ENCODE data around the gene GAB1. TPM values are rescaled to one million over a fixed set of nuclear protein-coding genes. Genes with fewer than 3 reads are reported as not detected.

Gene GAB1
- total RNA-seq, 6 donors from 2014 or later: 47.1 to 77.6 (median 56.9) TPM

- no peak for TF ChIP-seq POLR2A (IDR thresholded peaks at IDR 0.05)
- TF ChIP-seq, protein P1, sequence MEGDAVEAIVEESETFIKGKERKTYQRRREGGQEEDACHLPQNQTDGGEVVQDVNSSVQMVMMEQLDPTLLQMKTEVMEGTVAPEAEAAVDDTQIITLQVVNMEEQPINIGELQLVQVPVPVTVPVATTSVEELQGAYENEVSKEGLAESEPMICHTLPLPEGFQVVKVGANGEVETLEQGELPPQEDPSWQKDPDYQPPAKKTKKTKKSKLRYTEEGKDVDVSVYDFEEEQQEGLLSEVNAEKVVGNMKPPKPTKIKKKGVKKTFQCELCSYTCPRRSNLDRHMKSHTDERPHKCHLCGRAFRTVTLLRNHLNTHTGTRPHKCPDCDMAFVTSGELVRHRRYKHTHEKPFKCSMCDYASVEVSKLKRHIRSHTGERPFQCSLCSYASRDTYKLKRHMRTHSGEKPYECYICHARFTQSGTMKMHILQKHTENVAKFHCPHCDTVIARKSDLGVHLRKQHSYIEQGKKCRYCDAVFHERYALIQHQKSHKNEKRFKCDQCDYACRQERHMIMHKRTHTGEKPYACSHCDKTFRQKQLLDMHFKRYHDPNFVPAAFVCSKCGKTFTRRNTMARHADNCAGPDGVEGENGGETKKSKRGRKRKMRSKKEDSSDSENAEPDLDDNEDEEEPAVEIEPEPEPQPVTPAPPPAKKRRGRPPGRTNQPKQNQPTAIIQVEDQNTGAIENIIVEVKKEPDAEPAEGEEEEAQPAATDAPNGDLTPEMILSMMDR (IDR thresholded peaks at IDR 0.05): no peak
- TF ChIP-seq POLR2AphosphoS5 (IDR thresholded peaks at IDR 0.05): no peak
- TF ChIP-seq EP300 (IDR thresholded peaks at IDR 0.05): no peak
- Histone ChIP-seq H3K27ac (no peak overlapping the region), H3K9me3 (no peaks in the 10 kb centered on the region), H3K4me3 (no peak overlapping the region), H3K27me3 (no peaks in the 10 kb centered on the region), H3K36me3 (peaks cover 0 to 42% (median 10%) of the 10 kb centered on the region in 4 donors), H3K4me1 (peaks cover 0 to 8% (median 3%) of the 10 kb centered on the region in 4 donors)
- DNase-seq (no peak), ATAC-seq (ENCODE audit: low FRiP score in 2 of 2) (no peak)
- 84 to 91% methylated on average over 5 of the region's 5 CpGs for WGBS, 2 donors
Measured at GRCh38 chr4:143437937-143438336, 101.3 kb downstream of the GAB1 start.

DNA sequence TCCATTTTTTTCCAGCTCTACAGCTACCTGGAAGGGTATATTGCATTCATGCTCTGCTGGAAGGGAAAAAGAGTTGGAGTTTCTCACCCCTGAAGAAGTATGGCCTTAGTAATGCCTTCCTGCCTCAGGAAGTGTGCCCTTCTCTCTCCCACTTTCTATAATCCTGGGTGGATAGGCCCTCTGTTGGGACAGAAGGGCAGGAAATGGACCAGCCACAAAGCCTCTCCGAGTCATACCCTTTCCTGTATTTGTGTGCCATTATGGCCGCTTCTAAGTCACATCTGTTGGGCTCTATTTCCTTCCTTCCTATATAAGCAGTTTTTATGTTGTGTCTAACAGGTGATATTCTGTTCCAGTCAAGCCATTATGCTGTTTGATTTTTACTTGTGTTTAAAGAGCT is 102.0 kb downstream of the GAB1 start:
- no peaks in the 10 kb centered on the region for H3K27me3 ChIP-seq
- TF ChIP-seq POLR2AphosphoS5 (IDR thresholded peaks at IDR 0.05) (no peak), EP300 (IDR thresholded peaks at IDR 0.05) (no peak)
- H3K4me1 ChIP-seq: peaks cover 0 to 8% (median 3%) of the 10 kb centered on the region in 4 donors
- no peak overlapping the region for H3K4me3 ChIP-seq
- ATAC-seq (ENCODE audit: low FRiP score in 2 of 2) (no peak), DNase-seq (no peak)
- no peak overlapping the region for H3K27ac ChIP-seq
- whole genome bisulfite sequencing, 2 donors: 46 to 56% methylated on average over 2 of the region's 2 CpGs
- no peaks in the 10 kb centered on the region for H3K9me3 ChIP-seq
- peaks cover 0 to 37% (median 10%) of the 10 kb centered on the region in 4 donors for H3K36me3 ChIP-seq

GRCh38 chr4:143441109-143441508 is 104.4 kb downstream of the GAB1 start:
- no peaks in the 10 kb centered on the region for H3K27me3 ChIP-seq
- no peak overlapping the region for H3K27ac ChIP-seq
- ATAC-seq (ENCODE audit: low FRiP score in 2 of 2): no peak
- H3K36me3 ChIP-seq: peaks cover 0 to 31% (median 10%) of the 10 kb centered on the region in 4 donors
- H3K4me3 ChIP-seq: no peak overlapping the region
- no peaks in the 10 kb centered on the region for H3K9me3 ChIP-seq
- TF ChIP-seq POLR2AphosphoS5 (IDR thresholded peaks at IDR 0.05): no peak
- TF ChIP-seq EP300 (IDR thresholded peaks at IDR 0.05): no peak
- TF ChIP-seq, protein P1 (IDR thresholded peaks at IDR 0.05): no peak
- TF ChIP-seq POLR2A (IDR thresholded peaks at IDR 0.05): no peak
- no peak for DNase-seq
- H3K4me1 ChIP-seq: peaks cover 0 to 8% (median 3%) of the 10 kb centered on the region in 4 donors

DNA sequence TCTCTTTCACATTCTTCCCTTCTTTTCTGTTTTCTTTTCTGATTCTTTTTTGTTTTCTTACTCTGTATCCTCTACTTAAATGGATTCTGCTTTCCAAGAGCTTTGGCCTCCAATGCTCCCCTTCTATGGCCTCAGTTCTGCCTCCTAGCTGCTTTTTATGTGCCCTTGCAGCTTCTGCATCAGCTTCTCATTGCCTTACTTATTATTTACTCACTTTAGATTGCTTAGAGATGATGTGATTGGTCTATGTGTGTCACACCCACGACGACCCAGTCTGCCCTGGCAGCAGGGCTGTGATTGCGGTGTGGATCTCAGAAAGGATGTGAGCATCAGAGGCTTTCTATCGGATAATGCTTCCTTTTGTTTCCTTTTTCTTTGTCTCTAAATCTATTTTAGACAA is 105.0 kb downstream of the GAB1 start:
- H3K36me3 ChIP-seq: peaks cover 0 to 27% (median 10%) of the 10 kb centered on the region in 4 donors
- no peaks in the 10 kb centered on the region for H3K9me3 ChIP-seq
- DNase-seq (no peak), ATAC-seq (ENCODE audit: low FRiP score in 2 of 2) (no peak)
- peaks cover 0 to 8% (median 3%) of the 10 kb centered on the region in 4 donors for H3K4me1 ChIP-seq
- H3K27me3 ChIP-seq: no peaks in the 10 kb centered on the region
- TF ChIP-seq POLR2AphosphoS5 (IDR thresholded peaks at IDR 0.05): no peak
- TF ChIP-seq POLR2A (IDR thresholded peaks at IDR 0.05): no peak
- TF ChIP-seq, protein P1 (IDR thresholded peaks at IDR 0.05): no peak
- TF ChIP-seq EP300 (IDR thresholded peaks at IDR 0.05): no peak
- no peak overlapping the region for H3K4me3 ChIP-seq
- no peak overlapping the region for H3K27ac ChIP-seq
- 65 to 75% methylated on average over 4 of the region's 4 CpGs for WGBS, 2 donors

DNA sequence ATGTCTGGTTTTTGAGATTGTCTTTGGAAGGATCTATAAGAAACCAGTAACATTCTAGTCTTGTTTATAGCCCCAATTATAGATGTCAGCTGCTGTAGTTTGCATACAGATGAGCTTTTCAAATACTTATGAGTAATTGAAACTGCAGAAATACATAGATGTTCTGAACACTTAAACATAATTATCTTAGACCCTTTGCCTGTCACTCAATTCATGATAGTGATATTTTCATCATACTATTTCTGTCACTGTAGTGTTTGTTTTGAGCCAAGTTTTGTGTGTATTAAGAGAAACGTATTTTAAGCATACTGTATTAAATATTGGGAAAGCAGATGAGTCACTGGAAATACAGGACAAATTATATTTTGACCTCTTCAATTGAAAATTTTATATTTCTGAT is 107.1 kb downstream of the GAB1 start:
- no peak overlapping the region for H3K4me3 ChIP-seq
- WGBS, 2 donors: 46 to 52% methylated on average over 1 of the region's 1 CpG
- H3K36me3 ChIP-seq: peaks cover 0 to 14% (median 3%) of the 10 kb centered on the region in 4 donors
- H3K4me1 ChIP-seq: peaks cover 0 to 8% (median 3%) of the 10 kb centered on the region in 4 donors
- no peak overlapping the region for H3K27ac ChIP-seq
- TF ChIP-seq POLR2AphosphoS5 (IDR thresholded peaks at IDR 0.05) (no peak), EP300 (IDR thresholded peaks at IDR 0.05) (no peak), POLR2A (IDR thresholded peaks at IDR 0.05) (no peak)
- TF ChIP-seq, protein P1 (IDR thresholded peaks at IDR 0.05): no peak
- H3K27me3 ChIP-seq: no peaks in the 10 kb centered on the region
- ATAC-seq (ENCODE audit: low FRiP score in 2 of 2) (no peak), DNase-seq (no peak)
- H3K9me3 ChIP-seq: no peaks in the 10 kb centered on the region

Data from upper lobe of left lung (tissue), 6 donors.